ENCODE results near the gene FBXO44.

The FBXO44 gene

GRCh38 chr1:11650331-11650991 lies 4.2 kb upstream of the FBXO44 start:
- no peak for DNase-seq (ENCODE audit: low read depth)
- peak; percentile 22; the same call in 1 of the 2 replicates for TF ChIP-seq CTCF (IDR thresholded peaks at IDR 0.05; ENCODE audit: control insufficient read depth, extremely low read depth, insufficient read depth)
- no peak overlapping the region for H3K4me3 ChIP-seq (ENCODE audit: low read depth, low read length)

DNA sequence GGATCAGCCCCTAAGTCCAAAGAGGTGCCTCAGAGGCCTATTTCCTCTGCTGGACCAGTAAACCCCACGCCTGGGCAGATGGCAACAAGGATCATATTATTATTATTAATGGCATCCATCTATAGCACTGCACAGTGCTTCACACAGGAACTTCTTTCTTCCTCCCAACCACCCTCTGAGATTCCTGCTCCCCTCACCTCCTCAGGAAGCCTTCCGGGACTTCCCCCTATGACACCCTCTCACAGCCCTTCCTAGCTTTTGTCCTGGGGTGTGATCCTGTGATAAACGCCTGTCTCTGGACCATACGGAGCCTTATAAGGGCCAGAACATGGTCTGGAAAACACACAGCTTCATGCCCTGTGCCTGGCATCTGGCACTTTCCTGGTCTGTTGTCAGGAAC lies 3.7 kb upstream of the FBXO44 start:
- H3K4me3 ChIP-seq (ENCODE audit: low read depth, low read length), result no peak overlapping the region
- no peak for DNase-seq (ENCODE audit: low read depth)
- no peak for TF ChIP-seq CTCF (IDR thresholded peaks at IDR 0.05; ENCODE audit: control insufficient read depth, extremely low read depth, insufficient read depth)

GRCh38 chr1:11652203-11652780 lies 2.4 kb upstream of the FBXO44 start:
- TF ChIP-seq CTCF (IDR thresholded peaks at IDR 0.05; ENCODE audit: control insufficient read depth, extremely low read depth, insufficient read depth), result no peak
- DNase-seq (ENCODE audit: low read depth), result no peak
- no peak overlapping the region for H3K4me3 ChIP-seq (ENCODE audit: low read depth, low read length)

- TF ChIP-seq CTCF (IDR thresholded peaks at IDR 0.05; ENCODE audit: control insufficient read depth, extremely low read depth, insufficient read depth), result no peak
- H3K4me3 ChIP-seq (ENCODE audit: low read depth, low read length), result no peak overlapping the region
- no peak for DNase-seq (ENCODE audit: low read depth)
Measured at GRCh38 chr1:11653101-11653860, 1.4 kb upstream of the FBXO44 start.

GRCh38 chr1:11653861-11654136 lies 878 bp upstream of the FBXO44 start:
- no peak for TF ChIP-seq CTCF (IDR thresholded peaks at IDR 0.05; ENCODE audit: control insufficient read depth, extremely low read depth, insufficient read depth)
- no peak for DNase-seq (ENCODE audit: low read depth)
- H3K4me3 ChIP-seq (ENCODE audit: low read depth, low read length), result no peak overlapping the region

GRCh38 chr1:11654939-11655808 lies 497 bp downstream of the FBXO44 start:
- no peak for DNase-seq (ENCODE audit: low read depth)
- H3K4me3 ChIP-seq (ENCODE audit: low read depth, low read length), result peak overlapping the region; percentile 67
- TF ChIP-seq CTCF (IDR thresholded peaks at IDR 0.05; ENCODE audit: control insufficient read depth, extremely low read depth, insufficient read depth), result no peak

Measured in LNCaP clone FGC (cell line).